Measurements from ENCODE around the gene LIPH. TPM values are rescaled to one million over a fixed set of nuclear protein-coding genes. Genes with fewer than 3 reads are reported as not detected.

LIPH gene
- total and polyA plus RNA-seq, 10 of the 15 experiments (the other 5 are each of a cell fraction or from before 2014, with no cell fraction given), result 2.2 to 11.1 (median 5.4) TPM

DNA sequence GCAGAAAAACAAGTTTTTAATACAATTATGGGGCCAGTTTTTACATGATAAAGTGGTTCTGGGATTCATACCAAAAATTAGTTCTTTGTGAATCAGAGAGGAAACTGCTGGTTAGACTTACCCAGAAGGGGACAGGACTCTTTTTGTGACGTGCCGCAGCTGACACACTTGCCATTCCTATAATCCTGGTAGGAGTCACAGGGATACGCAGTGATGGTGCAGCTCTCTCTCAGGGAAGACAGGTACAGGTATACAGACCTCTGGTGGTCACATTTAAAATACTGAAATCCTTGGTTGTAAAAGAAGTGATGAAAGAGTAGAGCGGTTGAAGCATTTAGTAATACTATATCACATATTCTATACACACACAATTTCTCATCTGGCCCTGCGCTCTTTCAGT is 33.4 kb downstream of the LIPH start:
- no peaks in the 10 kb centered on the region for H3K9me3 ChIP-seq (replicated peaks; ENCODE audit: control insufficient read depth, insufficient read depth, low read length)
- H3K4me2 ChIP-seq (ENCODE audit: control insufficient read depth, insufficient read depth), result no peak overlapping the region
- H3K36me3 ChIP-seq (ENCODE audit: control insufficient read depth in 2 of 2, insufficient read depth in 2 of 2, low read length in 1 of 2), result no peaks in the 10 kb centered on the region; a peak in 2 of 4 replicates
- peaks cover 4% of the 10 kb centered on the region; the same call in 1 of the 2 replicates for H3K4me1 ChIP-seq (ENCODE audit: control insufficient read depth, insufficient read depth, low read length)
- FAIRE-seq (no peak), ATAC-seq (no peak), DNase-seq (ENCODE audit: low read depth, low spot score) (no peak)
- in situ Hi-C loops (cut with MboI) (no loop called here), intact Hi-C loops (cut with micrococcal nuclease; ENCODE audit: unreplicated experiment) (no loop called here)
- CTCF ChIA-PET, result interaction anchor here (0.5 kb wide), 1 partner anchor 12 kb away, joined by 3 read pairs; no protein-coding TSS in a partner anchor
- no peak overlapping the region for H2AFZ ChIP-seq (ENCODE audit: control insufficient read depth, low read depth, low read length)
- SMC1A ChIA-PET (ENCODE audit: uncharacterized antibody, unreplicated experiment), result no interaction called here
- H3K4me3 ChIP-seq, result no peak overlapping the region
- TF ChIP-seq ZNF207 (IDR thresholded peaks at IDR 0.05; ENCODE audit: borderline replicate concordance) (no peak), ZZZ3 (IDR thresholded peaks at IDR 0.05; ENCODE audit: control insufficient read depth, insufficient read length, low read depth) (no peak), IRF4 (IDR thresholded peaks at IDR 0.05; ENCODE audit: low read depth, low read length) (no peak), TAF1 (IDR thresholded peaks at IDR 0.05; ENCODE audit: borderline replicate concordance, low read depth, low read length) (no peak), CHD4 (IDR thresholded peaks at IDR 0.05) (no peak), ZNF384 (IDR thresholded peaks at IDR 0.05; ENCODE audit: borderline replicate concordance, low read depth, low read length) (no peak), JUNB (IDR thresholded peaks at IDR 0.05) (no peak), ETV6 (conservative IDR thresholded peaks at IDR 0.05 in 1 of 2, IDR thresholded peaks at IDR 0.05 in 1 of 2; ENCODE audit: borderline replicate concordance in 1 of 2, low read depth in 1 of 2) (no peak), CBX5 (IDR thresholded peaks at IDR 0.05; ENCODE audit: low read depth) (no peak), BMI1 (IDR thresholded peaks at IDR 0.05; ENCODE audit: borderline replicate concordance) (no peak), ASH2L (IDR thresholded peaks at IDR 0.05; ENCODE audit: borderline replicate concordance, low read depth) (no peak), GATAD2B (conservative IDR thresholded peaks at IDR 0.05; ENCODE audit: low read depth) (no peak), SMC3 (IDR thresholded peaks at IDR 0.05; ENCODE audit: borderline replicate concordance, low read length) (no peak)
- TF ChIP-seq, protein P1, sequence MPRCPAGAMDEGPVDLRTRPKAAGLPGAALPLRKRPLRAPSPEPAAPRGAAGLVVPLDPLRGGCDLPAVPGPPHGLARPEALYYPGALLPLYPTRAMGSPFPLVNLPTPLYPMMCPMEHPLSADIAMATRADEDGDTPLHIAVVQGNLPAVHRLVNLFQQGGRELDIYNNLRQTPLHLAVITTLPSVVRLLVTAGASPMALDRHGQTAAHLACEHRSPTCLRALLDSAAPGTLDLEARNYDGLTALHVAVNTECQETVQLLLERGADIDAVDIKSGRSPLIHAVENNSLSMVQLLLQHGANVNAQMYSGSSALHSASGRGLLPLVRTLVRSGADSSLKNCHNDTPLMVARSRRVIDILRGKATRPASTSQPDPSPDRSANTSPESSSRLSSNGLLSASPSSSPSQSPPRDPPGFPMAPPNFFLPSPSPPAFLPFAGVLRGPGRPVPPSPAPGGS (IDR thresholded peaks at IDR 0.05; ENCODE audit: borderline replicate concordance, insufficient read depth, low read depth, low read length, poor library complexity, severe bottlenecking), result no peak
- TF ChIP-seq, protein P2, sequence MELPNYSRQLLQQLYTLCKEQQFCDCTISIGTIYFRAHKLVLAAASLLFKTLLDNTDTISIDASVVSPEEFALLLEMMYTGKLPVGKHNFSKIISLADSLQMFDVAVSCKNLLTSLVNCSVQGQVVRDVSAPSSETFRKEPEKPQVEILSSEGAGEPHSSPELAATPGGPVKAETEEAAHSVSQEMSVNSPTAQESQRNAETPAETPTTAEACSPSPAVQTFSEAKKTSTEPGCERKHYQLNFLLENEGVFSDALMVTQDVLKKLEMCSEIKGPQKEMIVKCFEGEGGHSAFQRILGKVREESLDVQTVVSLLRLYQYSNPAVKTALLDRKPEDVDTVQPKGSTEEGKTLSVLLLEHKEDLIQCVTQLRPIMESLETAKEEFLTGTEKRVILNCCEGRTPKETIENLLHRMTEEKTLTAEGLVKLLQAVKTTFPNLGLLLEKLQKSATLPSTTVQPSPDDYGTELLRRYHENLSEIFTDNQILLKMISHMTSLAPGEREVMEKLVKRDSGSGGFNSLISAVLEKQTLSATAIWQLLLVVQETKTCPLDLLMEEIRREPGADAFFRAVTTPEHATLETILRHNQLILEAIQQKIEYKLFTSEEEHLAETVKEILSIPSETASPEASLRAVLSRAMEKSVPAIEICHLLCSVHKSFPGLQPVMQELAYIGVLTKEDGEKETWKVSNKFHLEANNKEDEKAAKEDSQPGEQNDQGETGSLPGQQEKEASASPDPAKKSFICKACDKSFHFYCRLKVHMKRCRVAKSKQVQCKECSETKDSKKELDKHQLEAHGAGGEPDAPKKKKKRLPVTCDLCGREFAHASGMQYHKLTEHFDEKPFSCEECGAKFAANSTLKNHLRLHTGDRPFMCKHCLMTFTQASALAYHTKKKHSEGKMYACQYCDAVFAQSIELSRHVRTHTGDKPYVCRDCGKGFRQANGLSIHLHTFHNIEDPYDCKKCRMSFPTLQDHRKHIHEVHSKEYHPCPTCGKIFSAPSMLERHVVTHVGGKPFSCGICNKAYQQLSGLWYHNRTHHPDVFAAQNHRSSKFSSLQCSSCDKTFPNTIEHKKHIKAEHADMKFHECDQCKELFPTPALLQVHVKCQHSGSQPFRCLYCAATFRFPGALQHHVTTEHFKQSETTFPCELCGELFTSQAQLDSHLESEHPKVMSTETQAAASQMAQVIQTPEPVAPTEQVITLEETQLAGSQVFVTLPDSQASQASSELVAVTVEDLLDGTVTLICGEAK (IDR thresholded peaks at IDR 0.05; ENCODE audit: borderline replicate concordance), result no peak
- no TSS peak for BruUV-seq (replicated peaks)
- H3K27me3 ChIP-seq (replicated peaks in 1 of 2; ENCODE audit: control insufficient read depth in 2 of 2, insufficient read depth in 2 of 2, low read length in 1 of 2), result no peaks in the 10 kb centered on the region
- no peak overlapping the region for H3K9ac ChIP-seq (ENCODE audit: control insufficient read depth, insufficient read depth, low read length)
- 77% methylated on average over 5 of the region's 5 CpGs for WGBS (ENCODE audit: insufficient coverage, insufficient replicate concordance, low lambda C conversion rate, missing lambda C conversion rate)
- RAD21 ChIA-PET (ENCODE audit: unreplicated experiment), result no interaction called here
- H3K27ac ChIP-seq (ENCODE audit: control insufficient read depth, insufficient read depth), result no peak overlapping the region
- no peaks in the 10 kb centered on the region for H3K79me2 ChIP-seq (ENCODE audit: control insufficient read depth, insufficient read depth, low read length)
- POLR2A ChIA-PET, result no interaction called here
- H4K20me1 ChIP-seq (ENCODE audit: control insufficient read depth, insufficient read depth), result no peaks in the 10 kb centered on the region

Data from GM12878 (cell line).